WTC11 (cell line): ENCODE data around the gene TRIM26. TPM values are rescaled to one million over a fixed set of nuclear protein-coding genes. Genes with fewer than 3 reads are reported as not detected.

Experiments
- ATAC-seq: fragments of 200-7000 bp; cut with Tn5 transposase; 2 replicates; pipeline ENCODE4 v1.10.0; 2021; ENCODE audit warnings: mild to moderate bottlenecking, moderate library complexity
- CTCF ChIA-PET: fragments of 300-600 bp; sonication (Branson Sonifier 250); formaldehyde crosslinking; loops from one replicate; lab custom pipeline; 2021; ENCODE audit warnings: antibody characterized with exemption; lab: Charles Lee
- POLR2A ChIA-PET: fragments of 350-600 bp; sonication (Branson Sonifier 250); formaldehyde crosslinking; loops from one replicate; lab custom pipeline; 2021; ENCODE audit warnings: antibody characterized with exemption; lab: Charles Lee
- DNase-seq: peaks from one replicate; pipeline ENCODE4 v3.0.0; 2021; ENCODE audit warnings: low spot score
- H3K27ac Mint-ChIP-seq: 2 replicates; pipeline ENCODE4 v1.8.0; 2021; ENCODE audit warnings: mixed read lengths
- H3K27me3 Mint-ChIP-seq: 2 replicates; pipeline ENCODE4 v1.8.0; 2021; ENCODE audit warnings: low read depth, mild to moderate bottlenecking, moderate library complexity, mixed read lengths
- H3K36me3 Mint-ChIP-seq: 2 replicates; pipeline ENCODE4 v1.8.0; 2021; ENCODE audit warnings: mixed read lengths
- H3K4me1 Mint-ChIP-seq: 2 replicates; pipeline ENCODE4 v1.8.0; 2022; ENCODE audit warnings: mixed read lengths
- H3K4me3 Mint-ChIP-seq: 2 replicates; pipeline ENCODE4 v1.8.0; 2021; ENCODE audit warnings: mild to moderate bottlenecking, moderate library complexity, mixed read lengths
- H3K9me3 Mint-ChIP-seq: 2 replicates; pipeline ENCODE4 v1.8.0; 2021; ENCODE audit warnings: mixed read lengths
- ATF6 ChIP-seq: sonication (generic); formaldehyde crosslinking; IDR thresholded peaks from 2 replicates; pipeline ENCODE4 v1.8.1; 2023; ENCODE audit warnings: mild to moderate bottlenecking, missing genetic modification reagents
- CBFB ChIP-seq: sonication (generic); formaldehyde crosslinking; IDR thresholded peaks from 2 replicates; pipeline ENCODE4 v1.8.1; 2022; ENCODE audit warnings: mild to moderate bottlenecking, low read depth, missing genetic modification reagents
- JAZF1 ChIP-seq: fragments of 250-450 bp; sonication (Bioruptor Pico); IDR thresholded peaks from 2 replicates; pipeline ENCODE4 v1.9.0; 2021; ENCODE audit warnings: moderate library complexity, mild to moderate bottlenecking, inconsistent platforms
- JUN ChIP-seq: sonication (generic); formaldehyde crosslinking; IDR thresholded peaks from 2 replicates; pipeline ENCODE4 v1.8.0; 2023; ENCODE audit warnings: mild to moderate bottlenecking, missing genetic modification reagents
- PRDM15 ChIP-seq: sonication (generic); formaldehyde crosslinking; IDR thresholded peaks from 2 replicates; pipeline ENCODE4 v1.8.0; 2022; ENCODE audit warnings: missing genetic modification reagents
- SMAD3 ChIP-seq: sonication (generic); formaldehyde crosslinking; IDR thresholded peaks from 2 replicates; pipeline ENCODE4 v1.8.0; 2022; ENCODE audit warnings: missing genetic modification reagents, mild to moderate bottlenecking, borderline replicate concordance
- TCF7 ChIP-seq: sonication (generic); formaldehyde crosslinking; IDR thresholded peaks from 2 replicates; pipeline ENCODE4 v1.8.0; 2022; ENCODE audit warnings: mild to moderate bottlenecking, low read depth, missing genetic modification reagents, moderate library complexity
- TEAD1 ChIP-seq: sonication (generic); formaldehyde crosslinking; IDR thresholded peaks from 2 replicates; pipeline ENCODE4 v1.8.0; 2022; ENCODE audit warnings: mild to moderate bottlenecking, missing genetic modification reagents
- ZNF281 ChIP-seq: sonication (generic); formaldehyde crosslinking; IDR thresholded peaks from 2 replicates; pipeline ENCODE4 v1.8.0; 2023; ENCODE audit warnings: mild to moderate bottlenecking, missing genetic modification reagents
- total RNA-seq: library from RNA; stranded (reverse); gene quantifications from 3 replicates; pipeline ENCODE4 v1.2.3, GENCODE V29; 2021
- TF ChIP-seq, protein P1 (sequence below): sonication (generic); formaldehyde crosslinking; IDR thresholded peaks from 2 replicates; pipeline ENCODE4 v1.8.1; 2022; ENCODE audit warnings: low read depth, missing genetic modification reagents, borderline replicate concordance

TRIM26 gene
- total RNA-seq, 1 experiment from 2014 or later = 27.7 TPM

- Mint-ChIP-seq H3K27me3 (peaks cover 3% of the 10 kb centered on the region; the same call in 1 of the 2 replicates), H3K36me3 (peaks cover 34% of the 10 kb centered on the region), H3K9me3 (no peaks in the 10 kb centered on the region), H3K4me3 (no peak overlapping the region), H3K4me1 (peaks cover 40% of the 10 kb centered on the region), H3K27ac (no peak overlapping the region)
- ATAC-seq (no peak), DNase-seq (no peak)
- CTCF ChIA-PET = no interaction called here
- POLR2A ChIA-PET = no interaction called here
- TF ChIP-seq TCF7 = no peak
- TF ChIP-seq CBFB = no peak
- TF ChIP-seq JAZF1 (CRISPR knock-in tag) = no peak
- no peak for TF ChIP-seq ZNF281
- no peak for TF ChIP-seq SMAD3
- TF ChIP-seq PRDM15 (CRISPR knock-in tag) = no peak
- TF ChIP-seq ATF6 (CRISPR knock-in tag) = no peak
Observed at GRCh38 chr6:30200551-30201281, 12.5 kb downstream of the TRIM26 start.

DNA sequence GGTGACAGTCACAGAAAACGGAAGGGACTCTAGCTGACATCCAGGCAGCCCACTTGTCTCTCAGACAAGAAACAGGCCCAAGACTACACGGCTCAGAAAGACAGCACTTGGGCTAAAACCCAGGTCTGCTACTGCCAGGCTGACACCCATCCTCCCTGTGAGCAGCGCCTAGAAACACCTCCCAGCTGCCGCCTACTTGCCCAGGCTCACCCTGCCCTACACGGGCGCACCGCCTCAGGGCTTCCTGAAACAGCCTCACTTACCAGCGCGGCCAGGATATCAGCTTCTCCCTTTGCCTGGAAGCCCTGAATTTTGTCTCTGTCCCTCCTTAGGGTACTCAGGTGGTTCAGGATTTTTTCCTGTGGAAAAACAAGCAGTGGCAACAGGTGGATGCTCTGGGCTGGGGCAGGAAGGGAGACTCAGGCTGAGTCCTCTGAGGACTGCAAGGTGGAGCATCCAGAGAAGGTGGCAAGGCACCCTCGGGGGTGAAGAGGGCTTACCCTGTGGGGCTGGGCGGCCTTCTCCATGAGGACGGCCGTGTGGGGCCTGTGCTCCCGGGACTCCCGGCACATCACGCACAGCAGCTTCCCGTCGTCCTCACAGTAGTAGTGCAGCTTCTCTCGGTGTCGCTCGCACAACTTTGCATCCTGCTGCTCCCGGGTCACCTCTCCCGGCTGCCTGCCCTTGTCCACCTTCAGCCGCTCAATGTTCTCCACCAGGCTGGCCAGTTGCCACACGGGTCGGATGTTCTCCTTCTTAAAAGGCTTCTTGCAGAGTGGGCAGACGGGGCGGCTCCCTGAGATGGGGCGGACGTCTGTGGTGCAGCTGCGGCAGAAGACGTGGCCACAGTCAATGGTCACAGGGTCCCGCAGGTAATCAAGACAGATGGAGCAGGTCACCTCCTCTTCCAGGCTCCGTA lies 14.8 kb downstream of the TRIM26 start:
- Mint-ChIP-seq H3K4me1 (peaks cover 29% of the 10 kb centered on the region), H3K36me3 (peaks cover 43% of the 10 kb centered on the region), H3K9me3 (no peaks in the 10 kb centered on the region), H3K27me3 (no peaks in the 10 kb centered on the region; the same call in 1 of the 2 replicates), H3K4me3 (no peak overlapping the region), H3K27ac (no peak overlapping the region)
- ATAC-seq = no peak
- TF ChIP-seq, protein P1, sequence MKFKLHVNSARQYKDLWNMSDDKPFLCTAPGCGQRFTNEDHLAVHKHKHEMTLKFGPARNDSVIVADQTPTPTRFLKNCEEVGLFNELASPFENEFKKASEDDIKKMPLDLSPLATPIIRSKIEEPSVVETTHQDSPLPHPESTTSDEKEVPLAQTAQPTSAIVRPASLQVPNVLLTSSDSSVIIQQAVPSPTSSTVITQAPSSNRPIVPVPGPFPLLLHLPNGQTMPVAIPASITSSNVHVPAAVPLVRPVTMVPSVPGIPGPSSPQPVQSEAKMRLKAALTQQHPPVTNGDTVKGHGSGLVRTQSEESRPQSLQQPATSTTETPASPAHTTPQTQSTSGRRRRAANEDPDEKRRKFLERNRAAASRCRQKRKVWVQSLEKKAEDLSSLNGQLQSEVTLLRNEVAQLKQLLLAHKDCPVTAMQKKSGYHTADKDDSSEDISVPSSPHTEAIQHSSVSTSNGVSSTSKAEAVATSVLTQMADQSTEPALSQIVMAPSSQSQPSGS (CRISPR knock-in tag) = no peak
- TF ChIP-seq TEAD1 (CRISPR knock-in tag) (no peak), JUN (CRISPR knock-in tag) (no peak)
- ChIA-PET POLR2A (no interaction called here), CTCF (interaction anchor here (1.3 kb wide), 1 partner anchor 67 kb away, joined by 3 read pairs; no protein-coding TSS in a partner anchor)
- no peak for DNase-seq
